HG03521 (cell line): ENCODE measurements around the gene ANKRD40.
"Not testable (repeated sequence)": the region's sequence is repeated elsewhere in the genome, so short reads cannot be mapped to it uniquely, and the experiment has no call there.

ENCODE experiments used
- ATAC-seq: cut with Tn5 transposase; IDR thresholded peaks from one replicate; pipeline ENCODE4 v1.9.1; 2021; ENCODE audit warnings: mild to moderate bottlenecking, moderate library complexity; ENCODE audit not compliant: unreplicated experiment

The ANKRD40 gene

DNA sequence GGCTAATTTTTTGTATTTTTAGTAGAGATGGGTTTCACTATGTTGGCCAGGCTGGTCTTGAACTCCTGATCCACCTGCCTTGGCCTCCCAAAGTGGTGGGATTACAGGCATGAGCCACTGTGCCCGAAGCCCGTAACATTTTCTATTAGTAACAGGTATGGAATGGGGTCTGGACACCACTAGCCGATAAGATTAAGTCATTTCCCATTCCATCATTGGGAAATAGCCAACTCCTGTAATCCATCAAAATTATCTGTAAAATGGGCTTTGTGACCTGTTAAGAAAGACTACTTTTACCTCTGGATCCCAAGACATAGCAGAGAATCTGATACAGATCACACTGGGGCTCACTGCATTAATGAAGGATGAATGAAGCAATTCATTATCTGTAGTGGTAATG lies 7.8 kb upstream of the ANKRD40 start:
- no peak for ATAC-seq

DNA sequence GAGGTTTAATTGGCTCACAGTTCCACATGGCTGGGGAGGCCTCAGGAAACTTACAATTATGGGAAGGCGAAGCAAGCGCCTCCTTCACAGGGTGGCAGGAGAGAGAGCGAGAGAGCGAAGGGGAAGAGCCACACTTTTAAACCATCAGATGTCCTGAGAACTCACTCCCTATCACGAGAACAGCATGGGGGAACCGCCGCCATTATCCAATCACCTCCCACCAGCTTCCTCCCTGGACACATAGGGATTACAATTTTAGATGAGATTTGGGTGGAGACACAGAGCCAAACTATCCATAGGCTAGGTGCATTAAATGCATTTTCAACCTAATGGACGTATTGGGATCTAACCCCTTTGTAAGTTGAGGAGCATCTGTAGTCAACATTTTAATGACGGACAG lies 4.9 kb upstream of the ANKRD40 start:
- no peak for ATAC-seq

DNA sequence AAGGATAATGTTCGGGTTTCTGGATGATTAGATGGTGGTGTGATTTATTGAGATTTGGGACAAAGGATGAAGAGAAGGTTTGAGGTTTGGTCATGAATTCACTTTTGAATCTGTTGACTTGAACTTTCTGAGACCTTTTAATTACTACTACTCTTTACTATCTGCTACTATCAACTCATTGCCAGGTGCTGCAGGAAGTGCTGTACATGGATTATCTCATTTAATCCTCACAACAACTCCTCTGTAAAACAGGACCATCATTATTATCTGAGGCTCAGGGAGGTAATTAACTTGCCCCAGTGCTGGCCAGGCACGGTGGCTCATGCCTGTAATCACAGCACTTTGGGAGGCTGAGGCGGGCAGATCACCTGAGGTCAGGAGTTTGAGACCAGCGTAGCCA lies 2.9 kb upstream of the ANKRD40 start:
- ATAC-seq: no peak

DNA sequence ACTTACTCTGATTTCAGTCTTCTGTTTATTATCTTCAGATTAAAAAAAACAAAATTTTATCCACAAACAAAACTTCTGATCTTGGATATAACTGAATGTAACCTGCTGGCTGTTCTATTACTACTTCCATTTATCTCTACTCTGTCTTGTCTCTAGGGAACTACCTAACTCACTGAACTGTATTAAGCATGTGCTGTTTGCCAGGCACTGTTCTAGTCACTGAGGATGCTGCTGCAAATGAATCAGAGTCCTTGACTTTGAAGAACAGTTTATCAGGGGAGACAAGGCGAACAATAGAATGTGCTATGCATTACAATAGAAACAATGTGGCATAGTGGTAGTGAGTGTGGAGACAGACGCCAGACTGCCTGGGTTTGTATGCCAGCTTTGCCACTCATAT lies 2.3 kb upstream of the ANKRD40 start:
- no peak for ATAC-seq

DNA sequence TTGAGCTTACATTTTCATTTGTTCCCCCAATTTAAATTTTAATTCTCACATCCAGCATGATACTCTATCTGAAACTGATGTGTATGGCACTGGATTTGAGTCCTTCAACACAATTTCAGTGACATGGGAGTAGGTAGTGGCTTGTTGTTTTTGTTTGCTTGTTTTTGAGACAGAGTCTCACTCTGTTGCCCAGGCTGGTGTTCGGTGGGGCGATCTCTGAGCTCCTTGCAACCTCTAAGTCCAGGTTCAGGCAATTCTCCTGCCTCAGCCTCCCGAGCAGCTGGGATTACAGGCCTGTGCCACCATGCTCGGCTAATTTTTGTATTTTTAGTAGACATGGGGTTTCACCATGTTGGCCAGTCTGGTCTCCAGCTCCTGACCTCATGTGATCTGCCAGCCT lies 1.3 kb upstream of the ANKRD40 start:
- not testable (repeated sequence) for ATAC-seq

DNA sequence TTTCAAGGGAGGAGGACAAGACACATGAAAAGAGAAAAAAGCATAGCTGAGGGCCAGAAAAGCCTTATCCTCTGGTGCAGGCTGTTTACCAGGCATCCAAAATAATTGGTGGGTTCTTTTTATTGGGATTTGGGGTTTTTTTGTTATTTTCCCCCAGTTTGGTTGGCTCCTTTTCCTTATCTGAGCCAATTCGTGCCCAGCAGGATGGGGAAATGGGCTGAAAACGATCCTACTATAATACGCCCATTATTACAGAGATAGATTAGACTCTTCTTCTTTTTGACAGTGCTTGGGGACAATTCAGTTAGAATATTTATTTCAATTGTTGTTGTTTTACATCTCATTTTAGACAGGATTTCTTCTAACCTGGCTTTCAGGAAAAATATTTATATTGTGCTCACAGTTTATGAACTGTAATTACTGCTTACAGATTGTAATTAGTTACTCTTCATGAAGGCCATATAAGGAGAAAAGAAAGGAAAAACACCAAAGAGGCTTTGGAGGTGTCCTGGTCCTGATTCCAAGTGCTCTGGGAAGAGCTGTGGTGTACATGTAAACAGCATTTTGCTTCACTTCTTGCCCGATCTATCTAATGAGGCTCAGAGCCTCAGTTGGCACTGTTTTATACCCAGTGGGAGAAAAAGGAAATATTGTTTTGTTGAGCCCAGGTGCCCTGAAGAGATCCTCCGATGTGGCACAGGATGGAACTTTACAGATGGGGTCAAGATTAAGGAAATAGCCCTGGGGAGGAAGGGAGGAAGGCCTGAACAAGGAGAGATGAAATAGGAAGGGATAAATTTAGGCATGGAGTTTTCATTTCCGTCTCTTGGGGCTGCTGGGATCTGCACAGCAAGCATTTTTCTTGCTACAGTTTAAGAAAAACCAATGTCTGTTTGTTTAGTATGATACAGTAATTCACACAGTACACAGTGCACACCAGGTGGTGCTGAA lies 611 bp upstream of the ANKRD40 start:
- no peak for ATAC-seq

DNA sequence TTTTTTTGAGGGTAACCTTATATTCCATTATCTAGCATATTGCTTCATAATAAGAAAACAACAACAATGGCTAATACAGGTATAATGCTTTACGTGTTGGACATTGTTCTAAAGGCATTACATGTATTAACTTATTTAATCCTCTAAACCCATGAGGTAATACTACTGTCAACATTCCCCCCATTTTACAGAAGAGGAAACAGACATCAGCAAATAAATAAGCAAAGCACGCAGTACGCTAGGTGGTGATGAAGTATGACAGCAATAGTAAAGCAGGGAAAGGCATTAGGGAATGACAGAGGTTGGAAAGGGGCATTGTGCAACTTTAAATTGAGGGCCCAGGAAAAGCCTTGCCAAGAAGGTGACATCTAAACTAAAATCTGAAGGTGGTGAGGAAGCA lies 4.6 kb downstream of the ANKRD40 start:
- no peak for ATAC-seq

DNA sequence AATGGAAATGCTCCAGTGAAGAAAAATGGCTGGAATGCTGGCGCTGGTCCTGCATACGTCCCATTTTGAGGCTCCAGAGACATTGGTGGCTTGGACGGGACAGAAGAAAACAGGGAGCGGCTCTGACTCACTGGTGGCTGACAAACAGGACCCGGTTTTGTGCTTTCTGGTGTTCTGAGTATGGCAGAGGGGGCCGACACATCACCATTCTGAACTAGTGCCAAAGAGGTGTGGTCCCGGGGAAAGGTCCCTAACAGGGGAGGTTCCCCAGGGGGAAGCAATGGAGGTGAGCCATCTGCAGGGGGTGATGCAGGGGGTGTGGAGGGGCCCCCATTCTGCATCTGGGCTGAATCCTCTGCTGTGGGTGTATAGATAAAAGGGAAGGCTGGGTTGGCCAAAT lies 8.3 kb downstream of the ANKRD40 start:
- ATAC-seq: no peak

DNA sequence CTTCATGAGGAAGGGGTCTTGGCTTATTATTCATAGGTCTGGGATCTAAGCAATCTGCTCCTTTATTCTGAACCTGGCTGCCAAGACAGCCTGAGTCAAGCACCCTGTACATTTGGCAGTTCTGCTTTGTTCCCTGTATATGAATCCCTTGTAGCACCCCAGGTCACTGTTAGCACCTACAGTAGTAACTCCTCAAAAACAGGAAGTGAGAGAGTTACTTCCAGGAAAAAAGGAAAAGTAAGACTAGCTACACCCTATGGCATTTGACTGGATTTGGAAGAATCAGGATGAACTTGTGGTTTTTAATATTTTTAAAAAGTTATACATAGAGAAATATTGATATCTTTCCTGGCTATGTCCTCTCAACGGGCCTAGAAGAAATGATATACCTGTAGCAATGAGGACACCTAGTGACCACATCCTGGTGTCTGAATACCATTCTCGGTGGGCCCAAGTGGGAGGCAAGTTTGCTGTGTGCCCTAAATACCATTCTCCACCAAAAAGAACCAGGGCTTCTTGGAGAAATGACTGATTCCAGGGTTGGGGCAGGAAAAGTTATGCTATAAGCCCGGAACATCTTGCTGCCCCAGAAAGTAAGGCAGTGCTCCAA lies 9.9 kb downstream of the ANKRD40 start:
- ATAC-seq: no peak

DNA sequence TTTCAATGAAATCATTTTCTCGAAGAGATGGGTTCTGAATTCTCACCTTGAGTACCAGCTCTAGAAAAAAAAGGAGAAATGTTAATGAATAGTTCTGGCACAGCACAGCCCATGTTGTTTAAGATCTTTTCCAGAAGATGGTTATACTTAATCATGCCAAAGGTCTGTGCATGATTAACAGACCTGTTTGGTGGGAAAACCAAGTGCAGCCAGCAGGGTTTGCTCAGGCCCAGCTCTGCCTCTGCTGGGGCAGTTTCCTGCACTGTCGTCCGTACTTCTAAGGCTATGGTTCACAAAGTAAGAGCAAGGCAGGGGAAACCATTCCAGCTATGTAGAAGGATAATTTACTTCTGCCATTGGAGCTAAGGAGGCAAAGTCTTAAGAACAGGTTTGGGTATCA lies 10.7 kb downstream of the ANKRD40 start:
- no peak for ATAC-seq

DNA sequence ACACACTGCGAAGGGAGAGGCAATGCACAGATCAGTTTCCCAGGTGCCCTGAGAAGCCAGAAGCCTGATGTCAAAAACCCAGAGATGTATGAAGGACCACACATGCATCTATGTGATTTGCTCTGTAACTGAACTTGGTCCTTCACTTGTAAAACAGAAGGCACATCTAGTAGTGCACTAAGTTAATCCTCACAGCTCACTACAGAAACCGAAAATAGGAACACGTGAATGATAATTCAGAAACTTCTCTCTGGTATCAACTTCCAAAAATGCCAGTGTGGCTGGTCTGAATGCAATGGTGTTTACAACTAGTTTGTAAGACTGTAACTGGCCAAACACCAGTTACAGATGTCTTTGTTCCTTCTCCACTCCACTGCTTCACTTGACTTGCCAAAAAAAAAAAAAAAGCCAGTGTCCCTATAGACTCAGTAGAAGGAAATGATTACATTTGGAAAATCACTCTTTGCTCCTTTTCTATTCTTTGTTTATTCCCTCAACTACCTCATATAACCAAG lies 11.3 kb downstream of the ANKRD40 start:
- no peak for ATAC-seq

DNA sequence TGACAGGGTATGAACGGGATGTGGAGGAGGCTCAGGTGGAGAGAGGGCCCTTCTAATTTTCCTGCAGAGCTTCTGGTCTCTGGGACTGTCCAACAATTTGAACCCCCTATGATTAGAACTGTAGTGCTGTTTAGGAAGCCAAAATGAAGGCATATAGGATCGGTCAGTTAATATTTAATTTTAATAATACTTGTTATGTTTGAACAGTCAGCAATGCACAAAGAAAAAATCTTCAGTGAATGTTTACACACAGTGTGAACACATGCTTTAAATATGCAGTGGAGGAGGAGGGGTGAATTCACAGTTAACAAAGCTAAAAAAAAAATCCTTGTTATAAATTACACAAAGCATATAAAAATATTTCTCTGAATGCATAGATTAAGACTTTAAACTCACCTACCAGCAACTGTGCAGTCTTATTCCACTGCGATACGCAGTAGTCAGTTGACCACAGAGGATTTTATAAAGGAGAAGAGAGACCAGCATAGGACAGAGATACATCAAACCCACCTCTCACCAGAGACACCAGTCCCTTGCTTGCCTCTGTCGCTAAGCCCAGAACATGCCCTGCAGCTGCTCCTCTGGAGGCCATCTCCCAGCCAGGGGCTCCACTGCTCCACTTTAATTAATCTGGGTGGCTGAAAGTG lies 14.6 kb downstream of the ANKRD40 start:
- no peak for ATAC-seq

DNA sequence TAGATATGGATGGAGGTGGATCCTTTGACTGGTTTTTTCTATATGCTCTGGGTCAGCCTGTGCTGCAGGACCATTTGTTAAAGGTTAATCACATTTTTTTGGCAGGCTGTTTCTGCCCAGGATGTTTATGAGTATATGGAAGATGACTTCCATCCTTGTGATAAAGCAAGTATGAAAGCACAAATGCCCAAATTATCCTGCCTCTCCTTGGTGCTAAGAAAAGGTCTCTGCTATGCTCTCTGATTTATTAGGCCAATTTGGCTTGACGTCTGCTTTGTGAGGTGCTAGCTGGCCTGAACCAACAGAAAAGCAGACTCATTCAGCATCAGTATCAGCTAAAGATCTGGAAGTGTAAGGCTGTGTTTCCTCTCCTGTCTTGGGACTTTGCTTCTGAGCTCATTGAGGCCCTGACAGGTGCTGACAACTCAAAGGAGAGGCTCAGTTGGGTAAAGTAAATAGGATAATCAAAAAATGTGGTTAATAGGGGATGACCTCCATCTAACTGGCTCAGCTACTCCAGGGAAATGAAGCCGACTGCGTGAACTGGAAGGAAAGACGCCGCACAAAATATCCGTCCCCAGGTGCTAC lies 15.2 kb downstream of the ANKRD40 start:
- ATAC-seq: no peak

DNA sequence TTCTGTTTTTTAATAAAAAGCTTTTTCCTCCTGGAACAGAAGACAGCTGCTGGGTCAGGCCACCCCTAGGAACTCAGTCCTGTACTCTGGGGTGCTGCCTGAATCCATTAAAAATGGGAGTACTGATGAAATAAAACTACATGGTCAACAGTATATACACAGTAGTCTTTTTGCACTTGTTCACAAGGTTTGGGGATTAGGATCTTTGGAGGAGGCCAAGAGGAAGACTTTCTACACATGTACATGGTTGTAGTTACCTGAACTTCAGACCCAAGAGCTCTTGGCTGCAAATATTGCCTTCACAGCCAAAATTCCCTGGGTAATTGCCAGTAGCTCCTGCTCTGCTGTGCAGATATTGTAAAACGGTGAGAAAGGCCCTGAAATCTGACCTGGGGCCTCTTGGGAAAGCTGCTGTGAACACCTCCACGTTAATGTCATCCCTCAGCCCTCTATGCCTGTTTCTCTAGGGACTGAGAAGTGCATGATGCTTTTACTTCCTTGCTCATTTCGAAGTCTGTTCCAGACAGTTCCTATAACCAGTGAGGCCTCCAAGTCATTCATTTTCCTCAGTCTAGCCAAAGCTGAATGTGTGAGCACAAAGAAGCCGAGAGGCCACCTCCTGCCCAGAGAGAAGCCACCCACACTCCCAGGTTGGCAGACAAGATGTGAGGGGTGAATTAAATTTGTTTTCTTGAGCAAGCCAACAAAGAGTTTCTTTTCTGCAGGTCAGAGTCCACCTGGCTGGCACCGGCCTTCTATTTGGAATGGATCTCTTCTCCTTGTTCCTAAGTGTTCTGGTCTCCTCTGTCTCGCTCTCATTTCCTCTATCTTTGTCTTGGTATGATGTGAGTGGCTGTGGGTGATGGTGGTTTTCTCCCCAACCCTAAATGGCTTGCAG lies 15.9 kb downstream of the ANKRD40 start:
- ATAC-seq: no peak

DNA sequence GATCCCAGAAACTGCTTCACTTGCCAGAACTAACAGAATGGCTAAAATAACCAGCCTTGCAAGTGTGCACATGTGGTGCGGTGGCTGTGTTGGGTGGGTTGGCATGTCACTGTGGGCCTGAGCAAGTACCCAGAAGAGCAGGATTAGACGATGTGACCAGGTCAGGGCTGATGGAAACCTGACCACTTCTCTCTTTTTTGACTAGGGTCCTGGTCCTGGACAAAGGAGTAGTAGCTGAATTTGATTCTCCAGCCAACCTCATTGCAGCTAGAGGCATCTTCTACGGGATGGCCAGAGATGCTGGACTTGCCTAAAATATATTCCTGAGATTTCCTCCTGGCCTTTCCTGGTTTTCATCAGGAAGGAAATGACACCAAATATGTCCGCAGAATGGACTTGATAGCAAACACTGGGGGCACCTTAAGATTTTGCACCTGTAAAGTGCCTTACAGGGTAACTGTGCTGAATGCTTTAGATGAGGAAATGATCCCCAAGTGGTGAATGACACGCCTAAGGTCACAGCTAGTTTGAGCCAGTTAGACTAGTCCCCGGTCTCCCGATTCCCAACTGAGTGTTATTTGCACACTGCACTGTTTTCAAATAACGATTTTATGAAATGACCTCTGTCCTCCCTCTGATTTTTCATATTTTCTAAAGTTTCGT lies 16.7 kb downstream of the ANKRD40 start:
- ATAC-seq: no peak

DNA sequence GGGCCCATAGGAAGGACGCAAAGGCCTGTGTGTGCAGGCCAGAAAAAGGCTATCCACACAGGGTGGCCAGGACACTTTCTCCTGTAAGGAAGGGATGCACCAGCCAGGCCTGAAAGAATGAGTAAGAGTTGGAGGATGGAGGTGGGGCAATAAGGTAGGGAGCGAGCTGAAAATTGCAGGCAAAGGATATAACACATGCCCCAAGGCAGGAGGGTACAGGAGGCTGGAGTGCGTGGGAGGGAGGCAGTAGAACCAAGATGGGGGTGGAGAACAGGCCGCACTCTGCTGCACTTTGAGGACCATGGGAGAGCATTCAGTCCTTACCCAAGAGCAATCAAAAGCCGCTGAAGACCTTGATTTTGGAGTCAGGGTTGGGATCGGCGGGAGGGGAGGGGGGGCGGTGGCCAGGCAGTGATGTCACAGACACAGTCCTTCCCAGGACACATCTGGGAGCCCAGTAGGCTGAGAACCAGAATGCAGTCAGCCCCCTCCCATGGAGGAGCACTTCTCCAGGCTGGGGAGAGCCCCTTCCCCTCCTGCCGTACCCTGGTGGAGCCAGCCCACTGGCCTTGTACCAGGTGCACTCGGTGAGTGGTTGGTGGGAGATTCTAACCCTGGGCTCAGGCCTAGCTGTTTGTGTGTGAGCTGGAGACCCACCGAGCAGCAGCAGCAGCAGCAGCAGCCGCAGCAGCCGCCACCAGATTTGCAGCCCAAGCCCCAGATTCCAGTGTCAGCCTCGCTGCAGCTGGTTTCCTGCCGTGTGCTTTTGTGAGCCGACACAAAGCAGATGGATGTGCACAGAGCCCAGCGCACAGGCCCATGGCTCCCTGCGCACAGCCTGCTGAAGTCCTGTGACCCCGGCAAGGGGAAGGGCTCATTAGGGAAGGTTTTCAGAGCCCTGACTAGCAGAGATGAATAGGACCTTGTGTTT lies 17.5 kb downstream of the ANKRD40 start:
- no peak for ATAC-seq

DNA sequence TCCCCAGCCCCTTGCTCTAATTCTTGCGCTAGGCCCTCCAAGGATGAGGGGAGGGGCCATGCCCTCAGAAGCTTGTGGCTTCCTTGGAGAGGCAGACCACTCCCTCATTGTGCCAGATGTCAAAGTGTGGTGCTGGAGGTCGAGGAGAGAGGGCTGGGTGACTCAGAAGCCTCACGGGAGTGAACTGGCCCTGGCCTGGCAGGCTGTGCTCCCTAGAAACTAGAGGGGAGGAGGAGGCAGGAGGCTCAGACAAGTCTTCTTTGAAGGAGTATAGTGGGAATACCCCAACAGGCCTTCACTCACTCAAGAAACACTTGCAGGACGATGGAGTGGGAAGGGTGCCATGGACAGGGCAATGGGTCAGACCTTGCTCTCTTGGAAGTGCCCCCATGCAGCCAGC lies 18.5 kb downstream of the ANKRD40 start:
- no peak for ATAC-seq

DNA sequence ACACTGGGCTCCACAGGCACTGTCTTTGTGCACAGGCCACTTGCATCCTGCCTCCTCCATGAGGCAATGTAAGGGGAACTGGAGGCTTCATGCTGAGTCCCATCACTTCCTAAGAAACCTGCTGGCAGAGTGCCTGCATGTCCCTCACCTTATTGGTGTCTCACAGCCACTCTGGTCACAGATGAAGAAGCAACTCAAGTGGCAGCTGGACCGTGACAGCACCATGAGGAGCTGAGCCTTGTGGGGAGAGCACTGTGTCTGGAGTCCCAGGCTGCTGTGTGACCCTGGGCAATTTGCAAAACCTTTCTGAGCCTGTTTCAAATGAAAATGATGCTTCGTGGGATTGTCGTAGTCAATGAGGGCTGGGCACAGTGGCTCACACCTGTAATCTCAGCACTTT lies 19.5 kb downstream of the ANKRD40 start:
- no peak for ATAC-seq
